Measurements from ENCODE around the gene PCNX1. TPM values are rescaled to one million over a fixed set of nuclear protein-coding genes. Genes with fewer than 3 reads are reported as not detected.

PCNX1 gene
- total and polyA plus RNA-seq, 4 donors = 5.7 to 41.2 (median 18.2) TPM

DNA sequence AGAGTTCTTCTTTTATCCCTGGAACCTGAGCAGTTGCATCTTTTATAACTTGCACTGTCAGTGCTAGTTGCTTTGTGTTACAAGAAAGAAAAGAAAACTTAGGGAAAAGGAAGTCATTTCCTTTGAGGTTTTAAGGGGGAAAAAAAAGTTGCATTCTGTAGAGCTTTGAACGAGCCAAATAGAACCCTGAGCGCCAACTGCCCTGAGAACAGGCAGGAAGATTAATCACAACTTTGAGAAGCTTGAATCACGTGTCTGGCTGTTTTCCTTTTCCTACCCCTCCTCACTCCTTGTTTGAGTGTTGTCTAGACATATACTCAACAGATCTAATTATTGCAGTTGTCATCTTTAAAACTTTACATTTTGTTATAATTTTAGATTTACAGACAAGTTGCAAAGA is 12.5 kb downstream of the PCNX1 start:
- H3K4me3 ChIP-seq (ENCODE audit: low read depth in 1 of 3, low read length in 3 of 3) = no peak overlapping the region
- H3K27me3 ChIP-seq (ENCODE audit: control insufficient read depth in 4 of 4, insufficient read depth in 4 of 4, low read length in 3 of 4) = no peaks in the 10 kb centered on the region
- H3K9ac ChIP-seq (ENCODE audit: low read depth in 1 of 2, low read length in 2 of 2) = no peak overlapping the region
- H3K4me1 ChIP-seq (ENCODE audit: control insufficient read depth in 4 of 4, insufficient read depth in 4 of 4, low read length in 3 of 4) = peaks cover 4 to 19% (median 10%) of the 10 kb centered on the region in 4 donors
- TF ChIP-seq NR2F2 (IDR thresholded peaks at IDR 0.05) (no peak), FOXA2 (IDR thresholded peaks at IDR 0.05) (no peak), RAD21 (IDR thresholded peaks at IDR 0.05) (no peak), HNF4G (IDR thresholded peaks at IDR 0.05) (no peak), YY1 (IDR thresholded peaks at IDR 0.05) (no peak), RXRA (IDR thresholded peaks at IDR 0.05) (no peak), FOXA1 (IDR thresholded peaks at IDR 0.05) (no peak), EGR1 (IDR thresholded peaks at IDR 0.05; ENCODE audit: low read depth in 2 of 2) (no peak)
- TF ChIP-seq, protein P1, sequence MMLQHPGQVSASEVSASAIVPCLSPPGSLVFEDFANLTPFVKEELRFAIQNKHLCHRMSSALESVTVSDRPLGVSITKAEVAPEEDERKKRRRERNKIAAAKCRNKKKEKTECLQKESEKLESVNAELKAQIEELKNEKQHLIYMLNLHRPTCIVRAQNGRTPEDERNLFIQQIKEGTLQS (IDR thresholded peaks at IDR 0.05) = no peak
- DNase-seq (ENCODE audit: low spot score) = no peak
- WGBS = 56% methylated on average over 3 of the region's 3 CpGs
- no peak overlapping the region for H3K27ac ChIP-seq (ENCODE audit: low read depth in 1 of 2, low read length in 2 of 2)
- H3K9me3 ChIP-seq (ENCODE audit: control insufficient read depth in 4 of 4, low read length in 3 of 4) = no peaks in the 10 kb centered on the region
- no peaks in the 10 kb centered on the region for H3K36me3 ChIP-seq (ENCODE audit: control insufficient read depth in 4 of 4, insufficient read depth in 3 of 4, low read depth in 1 of 4, low read length in 3 of 4)

DNA sequence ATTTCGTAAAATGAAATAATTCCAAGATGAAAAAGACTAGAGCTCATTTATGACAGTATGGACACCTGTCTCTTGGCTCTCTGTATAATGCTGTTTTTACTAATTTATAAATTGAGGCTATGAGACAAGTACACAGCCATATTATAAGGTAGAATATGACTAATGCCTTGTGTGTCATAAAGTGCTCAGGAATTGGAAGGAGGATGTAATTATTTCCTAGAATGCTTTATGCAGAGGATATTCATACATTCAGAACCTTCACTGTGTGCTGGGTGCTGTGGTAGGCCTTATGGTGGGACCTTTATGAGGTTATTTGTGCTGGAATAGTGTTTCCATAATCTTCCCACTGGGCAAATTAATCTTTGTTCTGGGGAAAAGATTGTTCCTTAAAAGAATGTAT is 13.3 kb downstream of the PCNX1 start:
- 89% methylated on average over 1 of the region's 1 CpG for WGBS
- no peak overlapping the region for H3K4me3 ChIP-seq (ENCODE audit: low read depth in 1 of 3, low read length in 3 of 3)
- H3K27ac ChIP-seq (ENCODE audit: low read depth in 1 of 2, low read length in 2 of 2) = no peak overlapping the region
- H3K9ac ChIP-seq (ENCODE audit: low read depth in 1 of 2, low read length in 2 of 2) = no peak overlapping the region
- no peaks in the 10 kb centered on the region for H3K9me3 ChIP-seq (ENCODE audit: control insufficient read depth in 4 of 4, low read length in 3 of 4)
- TF ChIP-seq, protein P2, sequence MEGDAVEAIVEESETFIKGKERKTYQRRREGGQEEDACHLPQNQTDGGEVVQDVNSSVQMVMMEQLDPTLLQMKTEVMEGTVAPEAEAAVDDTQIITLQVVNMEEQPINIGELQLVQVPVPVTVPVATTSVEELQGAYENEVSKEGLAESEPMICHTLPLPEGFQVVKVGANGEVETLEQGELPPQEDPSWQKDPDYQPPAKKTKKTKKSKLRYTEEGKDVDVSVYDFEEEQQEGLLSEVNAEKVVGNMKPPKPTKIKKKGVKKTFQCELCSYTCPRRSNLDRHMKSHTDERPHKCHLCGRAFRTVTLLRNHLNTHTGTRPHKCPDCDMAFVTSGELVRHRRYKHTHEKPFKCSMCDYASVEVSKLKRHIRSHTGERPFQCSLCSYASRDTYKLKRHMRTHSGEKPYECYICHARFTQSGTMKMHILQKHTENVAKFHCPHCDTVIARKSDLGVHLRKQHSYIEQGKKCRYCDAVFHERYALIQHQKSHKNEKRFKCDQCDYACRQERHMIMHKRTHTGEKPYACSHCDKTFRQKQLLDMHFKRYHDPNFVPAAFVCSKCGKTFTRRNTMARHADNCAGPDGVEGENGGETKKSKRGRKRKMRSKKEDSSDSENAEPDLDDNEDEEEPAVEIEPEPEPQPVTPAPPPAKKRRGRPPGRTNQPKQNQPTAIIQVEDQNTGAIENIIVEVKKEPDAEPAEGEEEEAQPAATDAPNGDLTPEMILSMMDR (IDR thresholded peaks at IDR 0.05; ENCODE audit: low read depth, low read length, missing input control) = no peak
- TF ChIP-seq FOXA1 (IDR thresholded peaks at IDR 0.05) (no peak), JUND (IDR thresholded peaks at IDR 0.05) (no peak), EGR1 (IDR thresholded peaks at IDR 0.05; ENCODE audit: low read depth in 2 of 2) (no peak), GABPA (IDR thresholded peaks at IDR 0.05 in 1 of 2, conservative IDR thresholded peaks at IDR 0.05 in 1 of 2) (no peak)
- TF ChIP-seq, protein P3, sequence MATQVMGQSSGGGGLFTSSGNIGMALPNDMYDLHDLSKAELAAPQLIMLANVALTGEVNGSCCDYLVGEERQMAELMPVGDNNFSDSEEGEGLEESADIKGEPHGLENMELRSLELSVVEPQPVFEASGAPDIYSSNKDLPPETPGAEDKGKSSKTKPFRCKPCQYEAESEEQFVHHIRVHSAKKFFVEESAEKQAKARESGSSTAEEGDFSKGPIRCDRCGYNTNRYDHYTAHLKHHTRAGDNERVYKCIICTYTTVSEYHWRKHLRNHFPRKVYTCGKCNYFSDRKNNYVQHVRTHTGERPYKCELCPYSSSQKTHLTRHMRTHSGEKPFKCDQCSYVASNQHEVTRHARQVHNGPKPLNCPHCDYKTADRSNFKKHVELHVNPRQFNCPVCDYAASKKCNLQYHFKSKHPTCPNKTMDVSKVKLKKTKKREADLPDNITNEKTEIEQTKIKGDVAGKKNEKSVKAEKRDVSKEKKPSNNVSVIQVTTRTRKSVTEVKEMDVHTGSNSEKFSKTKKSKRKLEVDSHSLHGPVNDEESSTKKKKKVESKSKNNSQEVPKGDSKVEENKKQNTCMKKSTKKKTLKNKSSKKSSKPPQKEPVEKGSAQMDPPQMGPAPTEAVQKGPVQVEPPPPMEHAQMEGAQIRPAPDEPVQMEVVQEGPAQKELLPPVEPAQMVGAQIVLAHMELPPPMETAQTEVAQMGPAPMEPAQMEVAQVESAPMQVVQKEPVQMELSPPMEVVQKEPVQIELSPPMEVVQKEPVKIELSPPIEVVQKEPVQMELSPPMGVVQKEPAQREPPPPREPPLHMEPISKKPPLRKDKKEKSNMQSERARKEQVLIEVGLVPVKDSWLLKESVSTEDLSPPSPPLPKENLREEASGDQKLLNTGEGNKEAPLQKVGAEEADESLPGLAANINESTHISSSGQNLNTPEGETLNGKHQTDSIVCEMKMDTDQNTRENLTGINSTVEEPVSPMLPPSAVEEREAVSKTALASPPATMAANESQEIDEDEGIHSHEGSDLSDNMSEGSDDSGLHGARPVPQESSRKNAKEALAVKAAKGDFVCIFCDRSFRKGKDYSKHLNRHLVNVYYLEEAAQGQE (IDR thresholded peaks at IDR 0.05) = no peak
- peaks cover 4 to 13% (median 6%) of the 10 kb centered on the region in 4 donors for H3K4me1 ChIP-seq (ENCODE audit: control insufficient read depth in 4 of 4, insufficient read depth in 4 of 4, low read length in 3 of 4)
- DNase-seq (ENCODE audit: low spot score) = no peak
- no peaks in the 10 kb centered on the region for H3K27me3 ChIP-seq (ENCODE audit: control insufficient read depth in 4 of 4, insufficient read depth in 4 of 4, low read length in 3 of 4)
- no peaks in the 10 kb centered on the region for H3K36me3 ChIP-seq (ENCODE audit: control insufficient read depth in 4 of 4, insufficient read depth in 3 of 4, low read depth in 1 of 4, low read length in 3 of 4)

DNA sequence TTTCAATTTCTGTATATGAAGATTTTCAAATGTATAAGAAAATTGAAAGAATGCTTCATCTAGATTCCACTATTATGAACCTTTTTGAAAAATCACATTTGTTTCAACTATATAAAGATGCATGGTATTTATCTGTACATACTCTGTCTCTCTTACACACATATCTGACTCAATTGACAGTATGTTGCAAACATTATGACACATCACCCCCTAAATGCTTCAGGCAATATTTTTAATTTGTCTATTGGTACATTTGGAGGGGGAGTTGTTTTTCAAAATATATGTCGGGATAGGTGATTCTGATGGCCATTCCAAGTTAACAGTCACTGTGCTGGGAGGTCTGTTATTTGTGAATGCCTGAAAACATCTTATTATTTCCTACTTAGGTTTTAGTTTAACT is 14.4 kb downstream of the PCNX1 start:
- Histone ChIP-seq H3K27me3 (ENCODE audit: control insufficient read depth in 4 of 4, insufficient read depth in 4 of 4, low read length in 3 of 4) (no peaks in the 10 kb centered on the region), H3K27ac (ENCODE audit: low read depth in 1 of 2, low read length in 2 of 2) (no peak overlapping the region), H3K9me3 (ENCODE audit: control insufficient read depth in 4 of 4, low read length in 3 of 4) (no peaks in the 10 kb centered on the region), H3K9ac (ENCODE audit: low read depth in 1 of 2, low read length in 2 of 2) (no peak overlapping the region), H3K4me3 (ENCODE audit: low read depth in 1 of 3, low read length in 3 of 3) (no peak overlapping the region), H3K4me1 (ENCODE audit: control insufficient read depth in 4 of 4, insufficient read depth in 4 of 4, low read length in 3 of 4) (peaks cover 0 to 6% (median 2%) of the 10 kb centered on the region in 4 donors), H3K36me3 (ENCODE audit: control insufficient read depth in 4 of 4, insufficient read depth in 3 of 4, low read depth in 1 of 4, low read length in 3 of 4) (no peaks in the 10 kb centered on the region)
- 96% methylated on average over 1 of the region's 1 CpG for WGBS
- no peak for DNase-seq (ENCODE audit: low spot score)
- no peak for TF ChIP-seq NR2F2 (IDR thresholded peaks at IDR 0.05)
- TF ChIP-seq GABPA (IDR thresholded peaks at IDR 0.05 in 1 of 2, conservative IDR thresholded peaks at IDR 0.05 in 1 of 2) = no peak
- no peak for TF ChIP-seq JUND (IDR thresholded peaks at IDR 0.05)
- TF ChIP-seq, protein P2 (IDR thresholded peaks at IDR 0.05; ENCODE audit: low read depth, low read length, missing input control) = no peak
- no peak for TF ChIP-seq HNF4A (conservative IDR thresholded peaks at IDR 0.05)
- TF ChIP-seq SP1 (IDR thresholded peaks at IDR 0.05) = no peak
- TF ChIP-seq RAD21 (IDR thresholded peaks at IDR 0.05) = no peak
- TF ChIP-seq TAF1 (conservative IDR thresholded peaks at IDR 0.05) = no peak
- TF ChIP-seq, protein P1 (IDR thresholded peaks at IDR 0.05) = no peak
- TF ChIP-seq RXRA (IDR thresholded peaks at IDR 0.05) = no peak
- TF ChIP-seq FOXA2 (IDR thresholded peaks at IDR 0.05) = no peak

Data from liver (tissue), 9 donors.